HG03060 (cell line): ENCODE measurements around the gene APOC3.
"Not testable (repeated sequence)": the region's sequence is repeated elsewhere in the genome, so short reads cannot be mapped to it uniquely, and the experiment has no call there.

Experiments
- ATAC-seq: cut with Tn5 transposase; IDR thresholded peaks from one replicate; pipeline ENCODE4 v1.9.1; 2021; ENCODE audit warnings: low read depth, moderate number of reproducible peaks; ENCODE audit not compliant: unreplicated experiment

APOC3 gene

DNA sequence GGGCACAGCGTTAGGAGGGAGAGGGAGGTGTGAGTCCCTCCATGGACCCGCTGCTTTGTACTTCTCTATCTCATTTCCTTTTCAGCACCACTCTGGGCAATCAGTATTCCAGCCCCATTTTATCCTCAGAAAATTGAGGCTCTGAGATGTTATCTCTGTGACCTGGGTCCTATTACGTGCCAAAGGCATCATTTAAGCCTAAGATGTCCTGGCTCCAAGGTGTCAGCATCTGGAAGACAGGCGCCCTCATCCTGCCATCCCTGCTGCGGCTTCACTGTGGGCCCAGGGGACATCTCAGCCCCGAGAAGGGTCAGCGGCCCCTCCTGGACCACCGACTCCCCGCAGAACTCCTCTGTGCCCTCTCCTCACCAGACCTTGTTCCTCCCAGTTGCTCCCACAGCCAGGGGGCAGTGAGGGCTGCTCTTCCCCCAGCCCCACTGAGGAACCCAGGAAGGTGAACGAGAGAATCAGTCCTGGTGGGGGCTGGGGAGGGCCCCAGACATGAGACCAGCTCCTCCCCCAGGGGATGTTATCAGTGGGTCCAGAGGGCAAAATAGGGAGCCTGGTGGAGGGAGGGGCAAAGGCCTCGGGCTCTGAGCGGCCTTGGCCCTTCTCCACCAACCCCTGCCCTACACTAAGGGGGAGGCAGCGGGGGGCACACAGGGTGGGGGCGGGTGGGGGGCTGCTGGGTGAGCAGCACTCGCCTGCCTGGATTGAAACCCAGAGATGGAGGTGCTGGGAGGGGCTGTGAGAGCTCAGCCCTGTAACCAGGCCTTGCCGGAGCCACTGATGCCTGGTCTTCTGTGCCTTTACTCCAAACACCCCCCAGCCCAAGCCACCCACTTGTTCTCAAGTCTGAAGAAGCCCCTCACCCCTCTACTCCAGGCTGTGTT is 829 bp upstream of the APOC3 start:
- no peak for ATAC-seq

GRCh38 chr11:116830184-116830912 is 641 bp downstream of the APOC3 start:
- no peak for ATAC-seq

DNA sequence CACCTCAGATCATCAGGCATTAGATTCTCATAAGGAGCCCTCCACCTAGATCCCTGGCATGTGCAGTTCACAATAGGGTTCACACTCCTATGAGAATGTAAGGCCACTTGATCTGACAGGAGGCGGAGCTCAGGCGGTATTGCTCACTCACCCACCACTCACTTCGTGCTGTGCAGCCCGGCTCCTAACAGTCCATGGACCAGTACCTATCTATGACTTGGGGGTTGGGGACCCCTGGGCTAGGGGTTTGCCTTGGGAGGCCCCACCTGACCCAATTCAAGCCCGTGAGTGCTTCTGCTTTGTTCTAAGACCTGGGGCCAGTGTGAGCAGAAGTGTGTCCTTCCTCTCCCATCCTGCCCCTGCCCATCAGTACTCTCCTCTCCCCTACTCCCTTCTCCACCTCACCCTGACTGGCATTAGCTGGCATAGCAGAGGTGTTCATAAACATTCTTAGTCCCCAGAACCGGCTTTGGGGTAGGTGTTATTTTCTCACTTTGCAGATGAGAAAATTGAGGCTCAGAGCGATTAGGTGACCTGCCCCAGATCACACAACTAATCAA is 2.2 kb downstream of the APOC3 start:
- ATAC-seq: no peak

DNA sequence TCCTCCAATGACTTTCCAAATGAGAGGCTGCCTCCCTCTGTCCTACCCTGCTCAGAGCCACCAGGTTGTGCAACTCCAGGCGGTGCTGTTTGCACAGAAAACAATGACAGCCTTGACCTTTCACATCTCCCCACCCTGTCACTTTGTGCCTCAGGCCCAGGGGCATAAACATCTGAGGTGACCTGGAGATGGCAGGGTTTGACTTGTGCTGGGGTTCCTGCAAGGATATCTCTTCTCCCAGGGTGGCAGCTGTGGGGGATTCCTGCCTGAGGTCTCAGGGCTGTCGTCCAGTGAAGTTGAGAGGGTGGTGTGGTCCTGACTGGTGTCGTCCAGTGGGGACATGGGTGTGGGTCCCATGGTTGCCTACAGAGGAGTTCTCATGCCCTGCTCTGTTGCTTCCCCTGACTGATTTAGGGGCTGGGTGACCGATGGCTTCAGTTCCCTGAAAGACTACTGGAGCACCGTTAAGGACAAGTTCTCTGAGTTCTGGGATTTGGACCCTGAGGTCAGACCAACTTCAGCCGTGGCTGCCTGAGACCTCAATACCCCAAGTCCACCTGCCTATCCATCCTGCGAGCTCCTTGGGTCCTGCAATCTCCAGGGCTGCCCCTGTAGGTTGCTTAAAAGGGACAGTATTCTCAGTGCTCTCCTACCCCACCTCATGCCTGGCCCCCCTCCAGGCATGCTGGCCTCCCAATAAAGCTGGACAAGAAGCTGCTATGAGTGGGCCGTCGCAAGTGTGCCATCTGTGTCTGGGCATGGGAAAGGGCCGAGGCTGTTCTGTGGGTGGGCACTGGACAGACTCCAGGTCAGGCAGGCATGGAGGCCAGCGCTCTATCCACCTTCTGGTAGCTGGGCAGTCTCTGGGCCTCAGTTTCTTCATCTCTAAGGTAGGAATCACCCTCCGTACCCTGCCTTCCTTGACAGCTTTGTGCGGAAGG is 2.9 kb downstream of the APOC3 start:
- ATAC-seq: no peak

- no peak for ATAC-seq
Observed at GRCh38 chr11:116833491-116833815, 3.7 kb downstream of the APOC3 start.

DNA sequence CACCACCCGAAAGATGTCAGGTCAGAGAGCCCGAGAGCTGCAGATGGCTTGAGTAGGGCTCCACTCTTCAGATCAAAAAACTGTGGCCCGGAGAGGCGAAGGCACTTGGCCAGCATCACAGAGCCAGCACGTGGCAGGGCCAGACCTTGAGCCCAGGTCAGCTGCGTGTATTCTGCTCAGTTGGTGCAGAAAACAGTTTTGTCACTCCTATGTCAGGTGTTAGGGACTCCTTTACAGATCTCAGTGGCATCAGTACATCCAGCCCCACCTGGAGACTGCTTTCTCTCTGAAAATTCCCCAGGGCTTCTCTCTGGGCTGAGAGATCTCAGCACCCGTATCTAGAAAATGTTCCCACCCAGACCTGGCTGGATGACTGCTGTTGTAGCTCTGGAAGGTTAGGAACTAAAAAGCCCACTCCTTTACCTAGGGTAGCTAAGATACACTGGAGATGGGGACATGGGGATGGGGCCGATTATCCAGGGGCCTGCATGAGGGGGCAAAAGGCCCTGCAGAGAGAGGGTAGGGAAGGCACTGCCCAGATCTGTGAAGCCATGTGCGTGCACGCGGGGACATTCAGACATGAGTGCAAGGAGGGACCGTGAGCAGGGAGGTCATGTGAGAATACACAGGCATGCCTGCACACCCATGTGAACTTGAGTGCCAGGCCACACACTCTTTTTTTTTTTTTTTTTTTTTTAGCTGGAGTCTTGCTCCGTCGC is 4.3 kb downstream of the APOC3 start:
- no peak for ATAC-seq

DNA sequence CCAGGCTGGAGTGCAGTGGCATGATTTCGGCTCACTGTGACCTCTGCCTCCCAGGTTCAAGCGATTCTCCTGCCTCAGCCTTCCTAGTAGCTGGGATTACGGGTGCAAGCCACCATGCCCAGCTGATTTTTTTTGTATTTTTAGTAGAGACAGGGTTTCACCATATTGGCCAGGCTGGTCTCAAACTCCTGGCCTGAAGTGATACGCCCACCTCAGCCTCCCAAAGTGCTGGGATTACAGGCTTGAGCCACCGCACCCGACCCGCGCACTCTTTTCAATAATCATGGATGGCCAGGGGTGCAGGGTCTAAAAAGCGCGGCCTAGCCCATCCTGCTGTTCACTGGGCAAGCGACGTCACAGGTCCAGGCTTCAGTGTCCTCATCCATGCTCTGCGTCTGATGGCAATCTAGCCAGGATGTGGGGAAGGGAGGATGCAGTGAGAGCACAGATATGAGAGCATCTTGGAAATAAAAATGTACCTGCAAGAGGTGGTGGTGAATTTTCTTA is 4.9 kb downstream of the APOC3 start:
- not testable (repeated sequence) for ATAC-seq

- no peak for ATAC-seq
Observed at GRCh38 chr11:116835042-116835772, 5.5 kb downstream of the APOC3 start.

DNA sequence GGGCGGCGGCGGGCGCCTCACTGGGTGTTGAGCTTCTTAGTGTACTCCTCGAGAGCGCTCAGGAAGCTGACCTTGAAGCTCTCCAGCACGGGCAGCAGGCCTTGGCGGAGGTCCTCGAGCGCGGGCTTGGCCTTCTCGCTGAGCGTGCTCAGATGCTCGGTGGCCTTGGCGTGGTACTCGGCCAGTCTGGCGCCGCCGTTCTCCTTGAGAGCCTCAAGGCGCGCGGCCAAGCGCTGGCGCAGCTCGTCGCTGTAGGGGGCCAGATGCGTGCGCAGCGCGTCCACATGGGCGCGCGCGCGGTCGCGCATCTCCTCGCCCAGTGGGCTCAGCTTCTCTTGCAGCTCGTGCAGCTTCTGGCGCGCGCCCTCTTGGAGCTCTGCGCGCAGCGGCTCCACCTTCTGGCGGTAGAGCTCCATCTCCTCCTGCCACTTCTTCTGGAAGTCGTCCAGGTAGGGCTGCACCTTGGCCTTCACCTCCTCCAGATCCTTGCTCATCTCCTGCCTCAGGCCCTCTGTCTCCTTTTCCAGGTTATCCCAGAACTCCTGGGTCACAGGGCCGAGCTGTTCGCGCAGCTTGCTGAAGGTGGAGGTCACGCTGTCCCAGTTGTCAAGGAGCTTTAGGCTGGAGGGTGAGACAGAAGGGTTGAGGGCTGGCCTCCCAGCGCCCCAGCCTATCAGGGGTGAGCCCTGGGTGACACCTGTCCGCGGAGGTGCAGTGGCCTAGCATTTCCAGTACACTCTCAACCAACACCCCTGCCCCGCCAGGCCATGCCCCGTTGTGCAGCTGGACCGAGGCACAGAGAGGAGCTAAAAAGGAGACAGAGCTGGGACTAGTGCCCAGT is 6.3 kb downstream of the APOC3 start:
- peak; percentile 48 for ATAC-seq

- ATAC-seq: no peak
Observed at GRCh38 chr11:116836632-116836991, 6.9 kb downstream of the APOC3 start.

- ATAC-seq: no peak
Observed at GRCh38 chr11:116837231-116838091, 7.8 kb downstream of the APOC3 start, which contains the start of gene APOA1. TSS of gene APOA1 (minus strand) at chr11:116837622. CDS start at chr11:116837387, 235 bp downstream.

DNA sequence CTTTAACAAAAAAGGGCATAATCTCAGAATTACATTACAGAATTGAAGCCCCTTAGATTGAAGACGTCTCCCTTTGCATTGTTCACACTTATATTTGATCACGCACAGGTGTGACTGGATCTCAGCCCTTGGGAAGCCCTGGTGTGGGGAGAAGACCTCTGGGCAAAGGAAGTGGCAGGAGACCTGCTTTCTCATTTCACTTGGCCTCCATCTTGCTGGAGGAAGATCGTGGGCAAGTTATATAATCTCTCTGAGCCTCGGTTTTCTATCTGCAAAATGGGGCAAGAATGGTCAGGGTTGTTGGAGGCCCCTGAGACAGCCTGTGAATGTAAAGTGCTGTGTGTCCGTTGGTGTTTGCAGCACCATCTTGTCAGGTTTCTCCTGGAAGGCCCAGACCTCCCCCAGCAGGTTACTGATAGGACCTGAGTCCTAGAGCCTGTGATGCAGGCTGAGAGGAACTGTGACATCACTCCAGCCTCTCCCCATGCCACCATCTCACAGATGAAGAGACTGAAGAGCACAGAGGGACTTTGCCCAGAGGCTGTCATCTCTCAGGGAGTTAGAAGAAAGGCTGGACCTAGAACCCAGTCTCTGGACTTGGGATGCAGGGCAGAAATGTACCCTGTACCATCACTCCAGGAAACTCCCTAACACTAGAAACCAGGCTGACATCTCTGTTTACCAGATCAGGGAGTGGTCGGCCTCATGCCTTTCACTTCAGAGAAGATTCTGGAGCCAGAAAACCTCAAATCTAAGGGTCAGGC is 8.8 kb downstream of the APOC3 start:
- ATAC-seq: no peak

DNA sequence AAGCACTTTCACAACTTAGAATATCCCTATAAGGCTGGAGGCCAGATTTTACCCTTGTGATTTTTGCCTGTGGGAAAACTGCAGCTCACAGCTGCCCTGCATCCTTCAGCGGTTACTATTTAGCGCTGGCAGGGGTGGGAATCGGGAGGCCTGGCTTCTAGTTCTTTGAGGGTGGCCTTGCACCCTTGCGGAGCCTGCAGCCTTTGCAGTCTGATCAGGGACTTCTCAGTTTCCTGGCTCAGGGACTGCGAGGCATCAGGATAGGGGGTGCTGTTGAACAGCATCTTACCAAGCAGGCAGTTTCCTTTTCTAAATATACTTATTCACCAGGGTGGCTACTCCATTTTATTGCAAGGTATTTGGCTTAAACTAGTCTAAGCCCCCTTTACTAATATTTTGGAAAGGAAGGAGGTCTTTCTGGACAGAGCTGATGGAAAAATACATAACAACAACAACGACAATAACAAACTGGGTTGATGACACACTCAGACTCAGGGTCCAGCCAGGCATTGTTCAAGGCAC is 10.6 kb downstream of the APOC3 start:
- ATAC-seq: no peak

GRCh38 chr11:116840746-116841296 is 11.1 kb downstream of the APOC3 start:
- ATAC-seq: no peak

DNA sequence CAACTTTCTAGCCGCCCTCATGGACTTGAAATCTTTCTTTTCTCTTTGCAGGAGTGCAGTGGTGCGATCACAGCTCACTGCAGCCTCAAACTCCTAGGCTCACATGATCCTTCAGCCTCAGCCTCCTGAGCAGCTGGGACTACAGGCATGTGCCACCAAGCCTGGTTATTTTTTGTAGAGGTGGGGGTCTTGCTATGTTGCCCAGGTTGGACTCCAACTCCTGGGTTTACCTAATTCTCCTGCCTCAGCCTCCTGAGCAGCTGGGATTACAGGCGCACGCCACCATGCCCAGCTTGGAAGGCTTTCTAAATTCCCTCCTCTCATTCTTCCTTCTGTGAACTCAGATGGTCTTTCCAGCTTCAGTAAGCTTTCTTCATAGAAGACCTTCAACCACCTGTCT is 12.4 kb downstream of the APOC3 start:
- no peak for ATAC-seq

- ATAC-seq: no peak
Observed at GRCh38 chr11:116842909-116843308, 13.2 kb downstream of the APOC3 start.
